Erythroblast (primary cell): Measurements from ENCODE around the gene HIBADH.
"Not testable (repeated sequence)": the region's sequence is repeated elsewhere in the genome, so short reads cannot be mapped to it uniquely, and the experiment has no call there.

Source experiments
- DNase-seq, 2 experiments: peaks; one replicate each; lab custom pipeline; 2025; lab: John Stamatoyannopoulos, UW
- GATA1 ChIP-seq: IDR thresholded peaks from 2 replicates; pipeline ENCODE4 v1.6.1; 2011; ENCODE audit warnings: low read depth, mild to moderate bottlenecking, control low read depth, low read length, moderate library complexity
- POLR2A ChIP-seq: IDR thresholded peaks from 2 replicates; pipeline ENCODE4 v1.6.1; 2011; ENCODE audit warnings: mild to moderate bottlenecking, low read length

The HIBADH gene

DNA sequence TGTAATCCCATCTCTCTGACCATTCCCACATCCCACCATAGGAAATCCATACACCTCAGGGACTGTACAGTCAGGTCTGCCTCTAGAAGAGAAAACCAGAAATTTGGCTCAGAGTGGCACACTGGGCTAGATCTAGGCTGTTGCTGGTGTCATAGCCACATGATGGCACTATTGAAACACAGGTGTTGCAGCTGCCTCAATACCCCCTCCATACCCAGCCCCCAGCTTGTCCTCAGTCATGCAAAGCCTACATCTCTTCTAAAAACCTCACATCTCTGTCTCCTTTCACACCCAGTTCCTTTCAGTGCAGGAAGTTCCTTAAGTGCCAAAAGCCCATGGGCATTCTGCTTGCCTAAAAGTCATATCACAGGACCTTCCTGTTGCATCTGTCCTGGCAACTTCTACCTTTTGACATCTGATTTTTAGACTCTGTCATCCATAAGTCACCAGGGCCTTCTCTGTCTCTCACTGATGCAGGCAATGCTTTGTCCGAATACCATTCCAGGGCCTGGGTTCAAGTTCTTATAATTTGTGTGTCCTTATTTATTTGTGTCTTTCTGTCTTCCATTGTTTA is 27.0 kb upstream of the HIBADH start:
- peak; percentile 18 to 42 for DNase-seq
- no peak for TF ChIP-seq GATA1
- TF ChIP-seq POLR2A: no peak

DNA sequence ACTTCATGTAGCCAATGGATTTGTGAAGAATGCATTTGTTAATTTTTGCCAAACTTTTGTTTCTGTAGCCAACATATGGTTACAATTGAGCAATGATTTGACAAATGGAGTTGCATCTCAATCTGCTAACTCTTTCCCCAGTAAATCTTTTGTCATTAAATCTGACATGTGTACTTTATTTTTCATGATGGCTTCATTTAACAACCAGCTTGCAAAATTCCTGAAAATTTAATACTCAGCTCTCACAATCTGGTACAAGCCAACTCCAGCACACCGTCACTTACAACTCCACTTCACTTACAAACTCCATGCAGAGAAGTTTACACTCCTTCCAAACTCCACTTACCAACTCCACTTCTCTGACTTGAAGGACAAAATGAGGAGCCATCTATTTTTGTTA is 26.5 kb upstream of the HIBADH start:
- DNase-seq: no peak
- TF ChIP-seq POLR2A (no peak), GATA1 (no peak)

DNA sequence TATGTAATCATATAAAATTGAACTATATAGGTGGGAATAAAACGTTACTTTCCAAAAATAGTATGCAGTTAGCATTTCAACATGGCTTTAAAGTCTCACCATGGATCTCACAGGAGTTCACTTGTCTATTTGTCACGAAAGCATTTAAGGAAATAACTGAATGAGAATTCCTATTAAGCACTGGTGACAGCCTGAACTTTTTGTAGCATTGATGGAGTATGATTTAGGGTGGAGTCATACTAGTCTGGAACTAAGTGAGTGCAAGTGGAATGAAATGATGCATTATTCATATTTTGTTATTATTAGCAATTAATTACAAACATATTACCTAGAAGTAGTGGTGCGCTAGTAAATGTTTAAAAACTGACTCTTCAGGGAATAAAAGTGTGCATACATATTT is 26.0 kb upstream of the HIBADH start:
- TF ChIP-seq GATA1 (no peak), POLR2A (no peak)

DNA sequence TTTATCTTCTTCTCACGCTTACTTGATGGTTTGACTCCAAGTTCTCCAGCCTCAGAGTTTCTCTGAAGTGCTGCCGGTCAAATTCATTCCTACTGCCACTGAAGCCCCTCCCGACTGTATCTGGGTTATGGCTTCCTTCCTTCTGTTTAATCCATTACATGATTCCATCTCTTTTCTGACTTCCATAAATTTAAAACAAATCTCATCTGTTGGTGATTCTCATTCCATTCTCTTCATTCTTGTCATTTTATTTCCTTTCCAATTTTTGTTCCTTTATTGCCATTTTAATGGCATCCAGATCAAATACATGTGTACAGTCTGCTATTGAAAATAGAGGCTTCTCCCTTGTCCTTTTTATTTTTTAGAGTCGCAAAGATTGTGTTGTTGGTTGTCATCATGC is 25.4 kb upstream of the HIBADH start:
- no peak for DNase-seq
- TF ChIP-seq POLR2A (no peak), GATA1 (no peak)

More for the DNA sequence above, 26.0 kb upstream of the HIBADH start:
- no peak for DNase-seq

GRCh38 chr7:27686315-27686714 is 23.6 kb upstream of the HIBADH start:
- TF ChIP-seq GATA1: no peak
- no peak for DNase-seq

DNA sequence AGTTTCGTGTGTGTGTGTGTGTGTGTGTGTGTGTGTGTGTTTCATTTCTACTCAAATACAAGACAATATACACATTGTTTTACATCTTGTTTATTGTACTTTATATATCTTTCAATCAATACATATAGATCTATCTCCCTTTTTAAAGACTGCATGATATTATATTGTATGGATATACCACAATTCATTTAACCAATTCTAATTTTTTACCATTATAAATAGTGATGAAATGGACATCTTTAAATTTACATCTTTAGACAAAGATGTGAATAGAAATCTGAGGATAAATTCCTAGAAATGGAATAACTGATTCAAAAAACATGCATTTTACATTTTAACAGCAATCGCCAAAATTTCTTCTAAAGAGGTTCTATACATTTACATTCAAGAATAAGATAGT is 23.2 kb upstream of the HIBADH start:
- no peak for TF ChIP-seq GATA1
- TF ChIP-seq POLR2A: no peak

GRCh38 chr7:27685209-27685608 is 22.5 kb upstream of the HIBADH start:
- no peak for DNase-seq
- TF ChIP-seq GATA1 (no peak), POLR2A (no peak)

More for the DNA sequence above, 23.2 kb upstream of the HIBADH start:
- no peak for DNase-seq

DNA sequence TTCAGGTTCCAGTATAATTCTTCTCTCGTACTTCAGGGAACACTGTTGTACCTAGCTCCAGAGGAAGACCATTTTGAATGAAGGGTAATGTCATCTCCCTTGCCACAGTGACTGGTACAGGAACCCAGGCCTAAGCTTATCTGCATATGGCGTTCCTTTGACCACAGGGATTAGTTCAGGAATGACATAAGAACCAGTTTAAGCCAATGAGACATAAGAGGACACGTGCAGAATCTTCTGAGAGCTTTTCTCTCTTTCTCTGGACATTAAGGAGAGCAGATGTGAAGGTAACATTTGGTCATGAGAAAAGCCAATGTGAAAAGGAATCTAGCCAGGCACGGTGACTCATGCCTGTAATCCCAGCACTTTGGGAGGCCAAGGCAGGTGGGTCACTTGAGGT is 21.8 kb upstream of the HIBADH start:
- no peak for DNase-seq

GRCh38 chr7:27680610-27681009 is 17.9 kb upstream of the HIBADH start:
- TF ChIP-seq POLR2A: no peak
- TF ChIP-seq GATA1: no peak
- no peak for DNase-seq

More for the DNA sequence above, 21.8 kb upstream of the HIBADH start:
- no peak for TF ChIP-seq POLR2A
- TF ChIP-seq GATA1: no peak

DNA sequence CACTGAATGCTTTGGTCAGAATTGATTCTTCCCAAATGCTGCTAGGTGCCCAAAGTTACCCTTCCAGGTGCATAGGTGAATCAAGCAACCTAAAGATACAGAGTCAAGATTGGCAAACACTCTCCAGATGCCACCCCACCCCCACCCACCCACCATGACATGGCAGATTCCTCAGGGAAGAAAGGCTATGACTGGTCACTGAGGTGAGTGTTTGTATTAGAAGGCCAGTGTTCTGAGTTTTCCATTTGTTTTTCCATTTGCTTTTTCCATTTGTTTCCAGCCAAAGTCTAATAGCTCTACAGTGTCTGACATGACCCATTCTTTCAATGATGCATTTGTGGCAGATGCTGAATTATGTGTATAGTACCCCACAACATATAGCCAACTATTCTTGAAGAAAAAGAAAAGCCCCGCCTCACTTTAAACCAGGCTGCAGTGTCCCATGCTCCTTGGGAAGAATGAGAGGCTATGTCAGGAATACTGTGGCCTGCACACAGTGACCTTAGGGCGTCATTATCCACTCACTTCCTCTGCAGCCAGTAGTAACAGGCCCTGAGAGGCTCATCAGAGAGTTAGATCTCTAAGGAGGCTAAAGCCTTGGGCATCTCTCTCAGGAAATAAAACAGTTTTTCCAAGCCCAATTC is 16.1 kb upstream of the HIBADH start:
- TF ChIP-seq POLR2A (no peak), GATA1 (no peak)
- no peak for DNase-seq

DNA sequence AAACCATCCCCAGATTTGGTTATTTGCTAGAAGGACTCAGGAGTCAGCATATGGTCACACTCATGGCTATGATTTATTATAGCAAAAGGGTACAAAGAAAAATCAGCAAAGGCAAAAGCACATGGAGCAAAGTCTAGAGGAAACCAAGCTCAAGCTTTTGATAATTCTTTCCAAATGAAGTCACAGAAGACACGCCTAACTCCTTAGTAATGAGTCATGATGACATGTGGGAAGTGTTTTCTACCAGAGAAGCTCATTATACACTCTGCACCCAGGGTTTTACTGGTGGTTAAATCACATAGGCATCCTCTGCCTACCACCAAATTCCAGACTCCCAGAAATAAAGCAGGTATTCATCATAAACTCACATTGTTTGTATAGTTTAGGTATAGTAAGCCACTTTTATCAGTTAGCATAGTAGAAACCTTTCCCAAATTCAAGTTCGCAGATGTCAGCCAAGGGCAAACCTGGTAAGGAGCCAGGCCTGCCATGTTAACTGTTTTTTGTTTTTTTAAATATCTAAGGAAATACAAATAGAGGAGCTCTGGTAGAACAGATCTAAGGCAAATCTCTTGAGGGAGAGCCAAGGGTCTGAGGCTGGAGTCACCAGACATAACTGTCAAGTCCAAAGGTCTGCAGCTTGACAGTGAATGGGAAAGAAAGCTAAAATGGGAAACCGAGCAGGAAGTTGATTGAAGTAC is 15.4 kb upstream of the HIBADH start:
- peak; percentile 51 to 74 for DNase-seq

DNA sequence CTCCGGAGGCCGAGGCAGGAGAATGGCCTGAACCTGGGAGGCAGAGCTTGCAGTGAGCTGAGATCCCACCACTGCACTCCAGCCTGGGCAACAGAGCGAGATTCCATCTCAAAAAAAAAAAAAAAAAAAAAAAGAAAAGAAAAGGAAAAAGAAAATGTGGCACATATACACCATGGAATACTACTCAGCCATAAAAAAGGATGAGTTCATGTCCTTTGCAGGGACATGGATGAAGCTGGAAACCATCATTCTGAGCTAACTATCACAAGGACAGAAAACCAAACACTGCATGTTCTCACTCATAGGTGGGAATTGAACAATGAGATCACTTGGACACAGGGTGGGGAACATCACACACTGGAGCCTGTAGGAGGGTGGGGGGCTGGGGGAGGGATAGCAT is 11.4 kb upstream of the HIBADH start:
- DNase-seq: not testable (repeated sequence)

More for the DNA sequence above, 15.4 kb upstream of the HIBADH start:
- TF ChIP-seq POLR2A (no peak), GATA1 (no peak)

DNA sequence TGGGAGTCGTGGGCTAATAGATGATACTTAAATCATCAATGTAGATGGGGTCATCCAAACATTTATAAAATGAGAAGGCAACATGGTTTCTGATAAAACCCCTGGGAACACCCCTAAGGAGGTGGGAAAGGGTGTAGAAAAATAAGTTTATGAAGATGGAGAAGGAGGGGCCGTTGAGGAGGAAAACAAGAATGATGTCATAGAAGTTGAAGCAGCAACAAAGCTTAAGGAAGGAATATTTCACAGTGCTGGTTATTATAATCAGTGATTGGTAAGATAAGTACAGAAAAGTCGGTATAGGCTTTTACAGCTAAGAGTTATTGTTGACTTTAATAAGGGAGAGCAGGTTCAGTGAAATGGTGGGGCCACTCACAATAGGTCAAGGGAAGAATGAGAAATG is 9.0 kb upstream of the HIBADH start:
- no peak for DNase-seq
- TF ChIP-seq GATA1: no peak
- no peak for TF ChIP-seq POLR2A

GRCh38 chr7:27670676-27671075 is 8.0 kb upstream of the HIBADH start:
- TF ChIP-seq POLR2A (no peak), GATA1 (no peak)
- DNase-seq: no peak
